Astrocyte of the hippocampus (primary cell): Measurements from ENCODE around the gene JAKMIP3.
"Not testable (repeated sequence)": the region's sequence is repeated elsewhere in the genome, so short reads cannot be mapped to it uniquely, and the experiment has no call there.

Experiments used
- DNase-seq: peaks from one replicate; pipeline ENCODE4 v3.0.0; 2011; ENCODE audit warnings: low read depth, low spot score

The JAKMIP3 gene

DNA sequence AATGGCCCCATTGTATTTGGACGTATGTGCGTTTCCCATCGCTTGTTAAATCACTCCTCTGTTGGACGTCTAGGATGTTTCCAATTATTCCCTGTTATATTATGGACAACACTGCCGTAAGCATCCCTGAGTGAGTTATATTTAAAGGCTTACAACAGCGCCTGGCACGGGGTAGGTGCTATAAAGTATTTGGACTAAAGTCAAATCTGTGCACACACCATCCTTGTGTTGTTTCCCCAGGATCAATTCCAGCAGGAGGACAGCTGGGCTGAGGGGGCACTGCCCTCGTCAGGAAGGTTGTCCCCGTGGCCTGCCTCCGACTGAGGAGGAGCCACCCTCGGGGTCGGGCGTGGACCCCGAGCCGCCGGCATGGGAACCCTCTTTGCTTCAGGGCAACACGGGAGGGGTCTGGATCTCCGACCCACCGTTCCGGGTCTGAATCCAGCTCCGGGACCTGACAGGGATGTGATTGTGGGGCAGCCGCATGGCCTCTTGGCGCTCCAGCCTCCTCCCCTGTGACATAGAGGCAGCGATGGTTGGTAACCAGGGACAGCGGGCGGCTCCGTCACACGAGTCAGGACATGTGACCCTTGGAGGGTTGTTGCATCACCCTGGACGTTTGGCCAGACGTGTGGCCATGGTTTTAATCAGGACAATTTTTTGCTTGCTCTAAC lies 1.5 kb upstream of the JAKMIP3 start:
- no peak for DNase-seq

DNA sequence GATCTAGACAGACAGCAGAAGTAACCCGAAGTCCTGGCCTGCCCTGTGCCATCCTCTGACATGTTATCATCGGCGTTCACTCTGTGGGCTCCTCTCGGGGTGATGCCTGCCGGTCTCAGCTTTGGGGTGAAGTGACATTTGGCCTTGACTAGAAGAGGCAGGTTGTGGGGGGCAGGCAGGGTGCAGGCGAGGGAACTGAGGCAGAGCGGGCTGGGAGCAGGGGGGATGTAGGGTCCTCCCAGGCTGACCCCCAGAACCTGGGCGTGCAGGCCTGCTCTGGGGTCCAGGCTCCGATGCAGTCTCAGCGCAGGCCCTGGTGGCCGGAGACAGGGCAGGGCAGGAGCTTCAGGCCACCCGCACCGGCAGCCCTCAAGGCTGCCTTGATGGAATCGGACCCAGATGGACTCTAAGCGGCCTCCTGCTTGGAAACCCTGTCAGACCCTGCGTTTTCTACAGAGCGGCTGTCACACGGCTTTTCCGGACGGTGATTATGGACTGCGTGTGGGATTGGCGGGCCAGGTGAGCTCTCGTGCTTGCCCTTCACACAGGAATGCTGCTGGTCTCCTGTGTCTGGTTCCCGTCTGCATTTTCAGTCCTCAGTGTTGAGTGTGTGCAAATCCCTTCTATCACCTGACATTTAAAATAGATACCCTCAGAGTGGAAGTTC lies 842 bp upstream of the JAKMIP3 start:
- DNase-seq, result no peak

DNA sequence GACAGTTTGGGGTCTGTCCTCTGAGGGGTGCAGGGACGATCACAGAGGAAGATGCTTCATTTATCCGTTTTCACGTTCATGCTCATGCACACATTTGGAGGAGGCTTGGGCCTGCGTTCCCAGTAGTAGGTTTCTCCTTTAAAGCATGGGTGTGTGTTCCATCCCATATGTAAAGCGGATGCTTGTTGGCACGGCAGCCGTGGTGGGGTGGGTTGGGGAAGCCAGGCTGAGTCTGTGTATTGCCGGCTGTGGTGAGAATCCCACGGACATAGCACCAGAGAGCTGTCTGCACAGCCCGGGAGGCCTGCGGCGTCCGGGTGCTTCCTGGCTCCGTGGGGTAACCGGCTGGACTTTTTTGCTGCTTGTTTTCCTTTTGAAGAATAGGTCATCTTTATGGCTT lies 440 bp downstream of the JAKMIP3 start:
- DNase-seq, result no peak

DNA sequence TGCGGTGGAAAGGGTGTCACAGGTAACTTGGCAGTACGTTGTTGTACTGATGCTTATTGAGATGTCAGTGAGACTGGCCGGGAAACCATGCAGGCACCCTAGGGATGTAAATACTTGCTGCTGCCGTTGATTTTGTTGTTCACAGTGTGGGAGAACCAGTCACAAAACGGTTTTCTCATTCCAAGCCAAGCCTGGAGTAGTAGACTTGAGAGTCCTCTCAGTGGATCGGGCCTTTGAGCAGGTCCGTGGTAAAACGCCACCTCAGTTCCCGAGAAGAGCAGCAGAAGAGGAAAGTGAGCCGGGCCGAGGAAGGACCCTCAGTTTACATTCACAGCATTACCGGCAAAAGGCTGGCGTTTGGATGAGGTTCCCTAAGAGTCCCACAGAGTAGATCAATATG lies 1.1 kb downstream of the JAKMIP3 start:
- no peak for DNase-seq

DNA sequence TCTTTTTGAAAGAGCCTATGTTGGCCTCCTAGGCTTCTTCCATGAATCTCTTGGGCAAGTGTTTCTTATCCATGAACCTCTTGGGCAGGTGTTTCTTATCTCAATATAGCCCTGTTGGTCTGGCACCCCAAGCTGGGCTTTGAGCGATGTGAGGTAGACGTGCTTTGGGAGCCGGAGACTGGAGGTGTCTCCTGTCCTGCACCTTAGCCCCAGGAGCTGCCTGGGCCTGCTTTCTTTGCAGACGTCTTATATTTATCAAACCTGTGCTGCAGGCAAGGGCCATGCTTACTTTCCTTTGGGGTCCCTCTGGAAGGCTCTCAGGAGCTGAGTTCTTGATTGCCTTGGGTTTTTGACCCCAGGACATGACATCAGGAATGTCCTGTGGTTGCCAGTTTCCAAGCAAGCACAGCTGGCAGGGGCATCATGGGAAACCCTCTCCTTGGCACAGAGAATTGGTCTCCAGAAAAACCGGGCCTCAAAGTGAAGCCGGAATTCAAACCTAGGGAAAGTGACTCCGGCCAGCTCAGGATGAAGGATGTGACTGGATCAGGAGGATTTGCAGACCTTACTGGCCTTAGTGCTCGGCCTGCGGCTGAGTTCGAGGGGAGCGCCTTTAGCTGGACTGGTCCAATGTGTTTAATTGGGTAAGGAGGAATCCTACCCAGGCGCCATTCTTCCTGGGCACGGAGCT lies 2.8 kb downstream of the JAKMIP3 start:
- no peak for DNase-seq

DNA sequence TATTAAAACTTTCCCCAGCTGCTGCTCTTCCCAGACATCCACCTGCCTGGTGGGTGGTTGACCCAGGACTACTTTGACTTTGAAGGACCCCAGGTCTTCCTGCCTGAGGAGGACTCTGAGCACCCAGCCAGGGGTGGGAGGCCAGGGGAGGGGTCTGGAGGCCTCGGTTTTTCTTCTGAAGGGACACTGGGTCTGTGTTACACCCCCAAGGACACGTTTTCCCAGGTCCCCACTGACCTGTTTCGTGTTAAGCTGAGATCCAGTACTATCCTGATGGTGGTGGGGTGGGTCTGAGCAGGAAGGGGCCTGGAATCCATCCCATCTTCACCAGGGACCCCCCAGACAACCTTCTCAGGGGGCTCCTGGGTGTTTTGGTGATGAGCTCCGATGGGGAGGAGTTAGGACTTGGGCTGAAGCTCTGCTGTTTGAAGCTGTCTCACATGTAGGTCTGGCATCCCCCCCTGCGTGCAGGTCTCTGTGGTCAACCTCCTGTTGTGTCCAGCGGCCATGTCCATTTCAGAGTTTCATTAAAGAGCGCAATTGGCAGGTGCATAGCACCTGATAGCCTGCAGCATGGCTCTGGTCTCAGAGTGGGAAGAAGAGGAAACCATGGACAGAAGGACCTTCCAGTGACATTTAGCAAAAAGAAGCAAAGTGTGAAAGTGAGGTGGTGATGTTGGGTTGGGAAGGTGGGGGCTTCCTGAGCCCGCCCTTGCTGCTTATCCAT lies 3.5 kb downstream of the JAKMIP3 start:
- DNase-seq, result no peak

DNA sequence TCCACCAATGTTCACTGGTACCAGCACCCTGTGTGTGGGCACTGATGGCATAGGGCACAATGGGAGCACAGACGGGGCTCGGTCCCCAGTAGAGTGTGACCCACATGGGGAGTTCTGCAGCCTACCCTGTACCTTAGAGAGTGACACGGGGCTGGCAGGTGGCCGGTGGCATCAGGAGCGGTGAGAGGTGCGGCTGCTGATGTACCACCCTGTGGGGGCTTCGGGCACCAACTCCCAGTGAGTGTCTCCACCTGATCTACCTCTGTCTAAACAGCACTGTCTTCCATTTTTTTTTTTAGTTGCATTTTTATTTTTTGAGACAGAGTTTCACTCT lies 4.1 kb downstream of the JAKMIP3 start:
- DNase-seq, result no peak

DNA sequence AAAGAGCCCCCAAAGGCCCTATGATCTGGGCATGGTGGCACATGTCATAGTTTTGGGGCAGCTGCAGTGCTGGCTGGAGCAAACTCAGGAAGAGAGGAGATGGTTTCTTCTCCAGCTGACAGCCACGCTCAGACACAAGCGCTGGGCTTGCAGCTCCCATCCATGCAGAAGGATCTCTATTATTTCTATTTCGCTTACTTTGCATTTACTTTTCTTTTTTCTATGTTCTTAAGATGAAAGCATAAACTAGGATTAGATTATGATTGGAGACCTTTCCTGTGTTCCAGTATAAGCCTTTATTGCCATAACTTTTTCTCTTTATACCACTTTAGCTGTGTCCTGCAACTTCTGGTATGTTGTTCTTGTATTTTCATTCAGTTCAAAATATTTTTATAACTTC lies 5.0 kb downstream of the JAKMIP3 start:
- no peak for DNase-seq

DNA sequence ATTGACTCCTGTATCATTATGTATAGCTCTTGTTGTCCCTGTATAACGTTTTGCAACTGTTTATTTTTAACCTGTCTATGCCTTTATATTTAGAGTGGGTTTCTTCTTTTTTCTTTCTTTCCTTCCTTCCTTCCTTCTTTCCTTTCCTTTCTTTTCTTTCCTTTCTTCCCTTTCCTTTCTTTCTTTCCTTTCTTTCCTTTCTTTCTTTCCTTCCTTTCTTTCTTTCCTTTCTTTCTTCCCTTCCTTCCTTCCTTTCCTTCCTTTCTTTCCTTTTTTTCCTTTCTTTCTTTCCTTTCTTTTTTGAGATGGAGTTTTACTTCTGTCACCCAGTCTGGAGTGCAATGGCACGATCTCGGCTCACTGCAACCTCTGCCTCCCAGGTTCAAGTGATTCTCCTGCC lies 5.9 kb downstream of the JAKMIP3 start:
- DNase-seq, result no peak

DNA sequence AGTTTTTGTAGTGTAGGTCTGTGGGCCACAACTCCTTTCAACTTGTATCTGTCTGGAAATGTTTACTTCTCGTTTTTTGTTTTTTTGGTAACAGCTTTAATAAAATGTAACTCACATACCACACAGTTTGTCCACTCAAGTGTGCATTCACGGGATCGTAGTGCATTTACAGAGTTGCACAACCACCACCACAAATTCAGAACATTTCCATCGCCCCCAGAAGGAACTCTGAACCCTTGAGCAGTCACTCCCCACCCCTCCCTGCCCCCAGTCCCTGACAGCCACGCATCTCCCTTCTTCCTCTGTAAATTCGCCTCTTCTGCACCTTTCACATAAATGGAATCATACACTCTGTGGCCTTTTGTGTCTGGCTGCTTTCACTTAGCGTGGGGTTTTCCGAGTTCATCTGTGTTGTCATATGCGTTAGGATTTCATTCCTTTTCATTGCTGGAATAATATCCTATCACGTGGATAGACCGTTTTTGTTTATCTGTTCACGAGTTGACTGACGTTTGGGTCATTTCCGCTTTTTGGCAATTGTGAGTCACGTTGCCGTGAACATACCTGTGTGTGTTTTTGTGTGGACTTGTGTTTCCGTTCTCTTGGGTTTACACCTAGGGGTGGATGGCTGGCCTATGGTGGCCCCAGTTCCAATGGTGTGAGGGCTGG lies 10.3 kb downstream of the JAKMIP3 start:
- DNase-seq, result no peak

DNA sequence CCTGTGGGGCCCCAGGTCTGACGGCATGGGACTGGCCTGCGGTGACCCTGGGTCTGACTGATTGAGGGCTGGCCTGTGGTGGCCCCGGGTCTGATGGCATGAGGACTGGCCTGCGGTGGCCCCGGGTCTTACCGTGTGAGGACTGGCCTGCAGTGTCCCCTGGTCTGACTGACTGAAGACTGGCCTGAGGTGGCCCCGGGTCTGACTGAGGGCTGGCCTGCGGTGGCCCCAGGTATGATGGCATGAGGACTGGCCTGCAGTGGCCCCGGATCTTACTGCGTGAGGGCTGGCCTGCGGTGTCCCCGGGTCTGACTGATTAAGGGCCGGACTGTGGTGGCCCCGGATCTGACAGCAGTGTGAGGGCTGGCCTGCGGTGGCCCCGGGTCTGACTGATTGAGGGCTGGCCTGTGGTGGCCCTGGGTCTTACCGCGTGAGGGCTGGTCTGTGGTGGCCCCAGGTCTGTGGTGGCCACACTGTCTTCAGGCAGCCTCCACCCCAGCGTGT lies 10.9 kb downstream of the JAKMIP3 start:
- no peak for DNase-seq

DNA sequence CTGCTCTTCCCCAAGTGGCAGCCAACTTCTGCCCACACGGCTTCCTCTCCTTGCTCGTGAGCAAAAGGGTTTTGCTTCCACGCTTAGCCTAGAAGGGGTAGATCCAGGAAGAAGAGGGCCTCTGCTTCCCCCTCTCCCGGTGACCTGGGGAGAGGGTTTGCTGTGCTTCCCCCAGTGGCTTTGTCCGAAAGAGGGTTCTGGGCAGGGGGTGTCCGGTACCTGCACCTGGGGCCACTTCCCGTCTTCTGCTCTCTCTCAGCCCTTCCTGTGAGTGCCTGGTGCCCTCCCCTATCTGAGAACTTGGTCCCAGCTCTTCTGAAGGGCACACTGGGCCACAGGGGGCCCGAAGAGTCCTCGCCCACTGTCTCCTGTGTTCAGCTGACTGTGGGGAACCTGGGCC lies 11.3 kb downstream of the JAKMIP3 start:
- DNase-seq, result peak; percentile 0

DNA sequence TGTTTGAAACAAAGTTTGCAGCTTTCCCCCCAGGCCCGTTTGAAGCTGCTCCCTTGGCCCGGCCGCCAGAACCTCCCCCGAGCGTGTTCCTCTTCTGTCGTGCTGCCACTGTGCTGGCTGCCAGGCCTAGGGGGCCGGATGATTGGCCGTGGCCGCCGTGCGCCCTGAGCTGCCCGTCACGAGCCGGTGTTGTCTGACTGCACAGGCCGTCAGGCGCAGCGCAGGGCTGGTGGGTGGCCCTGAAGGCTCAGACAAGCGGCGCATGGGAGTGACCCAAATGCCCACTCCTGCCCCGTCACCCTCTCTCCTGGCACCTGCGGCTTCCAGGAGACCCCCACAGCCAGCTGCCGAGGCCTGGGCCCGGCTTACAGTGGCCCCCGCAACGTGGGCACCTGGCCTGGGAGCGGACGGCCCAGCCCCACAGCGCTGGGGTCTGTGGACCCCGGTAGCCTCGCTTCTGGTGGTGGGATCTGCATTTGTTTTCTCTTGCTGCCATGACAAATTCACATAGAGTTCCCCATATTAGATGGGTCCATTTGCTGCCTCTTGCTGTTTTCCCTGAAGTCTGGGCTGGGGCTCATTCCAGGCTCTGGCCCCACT lies 13.1 kb downstream of the JAKMIP3 start:
- no peak for DNase-seq

DNA sequence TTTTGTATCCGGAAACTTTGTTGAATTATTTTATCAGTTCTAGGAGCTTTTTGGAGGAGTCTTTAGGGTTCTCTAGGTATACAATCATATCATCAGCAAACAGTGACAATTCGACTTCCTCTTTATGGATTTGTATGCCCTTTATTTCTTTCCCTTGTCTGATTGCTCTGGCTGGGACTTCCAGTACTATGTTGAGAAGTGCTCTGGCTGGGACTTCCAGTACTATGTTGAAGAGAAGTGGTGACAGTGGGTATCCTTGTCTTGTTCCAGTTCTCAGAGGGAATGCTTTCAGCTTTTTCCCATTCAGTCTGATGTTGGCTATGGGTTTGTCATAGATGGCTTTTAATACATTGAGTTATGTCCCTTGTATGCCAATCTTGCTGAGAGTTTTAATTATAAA lies 18.6 kb downstream of the JAKMIP3 start:
- DNase-seq, result not testable (repeated sequence)

DNA sequence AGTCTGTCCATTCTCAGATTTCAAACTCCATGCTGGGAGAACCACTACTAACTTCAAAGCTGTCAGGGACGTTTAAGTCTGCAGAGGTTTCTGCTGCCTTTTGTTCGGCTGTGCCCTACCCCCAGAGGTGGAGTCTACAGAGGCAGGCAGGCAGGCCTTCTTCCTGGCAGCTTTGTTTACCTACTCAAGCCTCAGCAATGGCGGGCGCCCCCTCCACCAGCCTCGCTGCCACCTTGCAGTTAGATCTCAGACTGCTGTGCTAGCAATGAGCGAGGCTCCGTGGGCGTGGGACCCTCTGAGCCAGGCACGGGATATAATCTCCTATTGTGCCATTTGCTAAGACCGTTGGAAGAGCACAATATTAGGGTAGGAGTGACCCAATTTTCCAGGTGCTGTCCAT lies 27.5 kb downstream of the JAKMIP3 start:
- not testable (repeated sequence) for DNase-seq

DNA sequence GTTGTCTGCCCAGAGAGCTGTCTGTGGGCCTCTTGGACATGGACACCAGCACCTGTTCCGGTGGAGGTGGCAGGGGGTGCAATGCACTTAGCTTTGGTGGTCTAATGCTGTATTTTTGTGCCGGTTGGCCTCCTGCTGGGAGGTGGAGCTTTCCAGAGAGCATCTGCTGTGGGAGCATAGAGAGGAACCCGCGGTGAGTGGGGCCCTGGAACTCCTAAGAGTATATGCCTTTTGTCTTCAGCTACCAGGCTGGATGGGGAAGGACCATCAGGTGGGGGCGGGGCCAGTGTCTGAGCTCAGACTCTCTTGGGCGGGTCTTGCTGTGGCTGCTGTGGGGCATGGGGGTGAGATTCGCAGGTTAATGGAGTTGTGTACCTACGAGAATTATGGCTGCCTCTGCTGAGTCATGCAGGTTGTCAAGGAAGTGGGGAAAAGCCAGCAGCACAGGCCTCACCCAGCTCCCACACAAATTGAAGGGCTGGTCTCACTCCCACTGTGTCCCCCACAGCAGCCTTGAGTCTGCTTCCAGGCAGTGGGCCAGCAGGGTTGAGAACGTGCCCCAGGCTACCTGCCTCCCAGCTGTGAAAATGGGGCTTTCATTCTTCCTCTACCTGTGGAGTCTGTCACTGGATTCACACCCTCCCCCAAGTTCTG lies 29.0 kb downstream of the JAKMIP3 start:
- no peak for DNase-seq

DNA sequence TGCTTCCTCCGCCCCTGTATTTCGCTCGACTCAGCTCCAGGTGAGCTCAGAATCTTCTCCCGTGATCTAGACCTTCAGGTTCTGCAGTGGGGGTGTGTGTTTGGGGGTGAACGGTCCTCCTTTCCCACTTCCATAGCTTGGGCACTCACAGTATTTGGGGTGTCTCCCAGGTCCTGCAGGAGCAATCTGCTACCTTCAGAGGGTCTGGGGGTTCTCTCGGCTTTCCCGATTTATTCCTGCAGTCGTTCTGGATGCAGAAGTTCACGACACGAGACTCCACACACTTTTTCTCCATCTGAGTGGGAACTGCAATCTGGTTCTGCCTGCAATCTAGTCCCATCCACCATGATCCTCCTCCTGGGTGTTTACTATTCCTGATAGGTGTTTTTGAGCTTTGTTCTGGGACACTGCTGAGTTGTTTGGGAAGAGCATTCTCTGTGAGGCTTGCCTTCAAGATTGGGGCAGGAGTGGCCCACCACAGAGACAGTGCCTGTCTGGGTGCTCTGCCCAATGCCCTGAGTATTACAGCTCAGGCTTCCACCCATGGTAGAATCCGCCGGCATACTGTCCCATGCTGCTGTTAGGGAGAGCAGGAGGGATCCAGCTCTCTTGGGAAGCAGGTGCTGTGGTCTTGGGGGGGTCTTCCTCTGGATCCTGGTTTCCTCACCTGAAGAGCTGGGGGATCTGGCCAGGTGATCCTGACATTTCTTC lies 29.8 kb downstream of the JAKMIP3 start:
- no peak for DNase-seq

DNA sequence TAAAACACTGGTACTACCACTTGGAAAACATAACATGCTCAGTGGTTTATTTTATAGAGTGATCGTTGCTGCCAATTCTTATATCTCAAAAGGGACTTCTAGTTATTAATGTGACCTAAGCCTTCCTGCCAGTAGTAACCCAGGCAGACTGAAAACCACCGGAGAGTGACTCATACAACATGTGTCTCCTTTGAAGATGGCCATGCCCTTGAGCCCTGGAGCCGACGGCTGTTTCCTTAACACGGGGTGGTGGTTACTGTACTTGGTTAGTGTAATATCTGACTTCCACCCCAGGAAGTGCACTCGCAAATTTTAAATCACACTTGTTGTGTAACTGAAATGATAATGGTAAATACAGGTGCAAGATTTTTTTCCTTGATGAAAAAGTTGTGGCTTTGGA lies 30.5 kb downstream of the JAKMIP3 start:
- peak; percentile 14 for DNase-seq

DNA sequence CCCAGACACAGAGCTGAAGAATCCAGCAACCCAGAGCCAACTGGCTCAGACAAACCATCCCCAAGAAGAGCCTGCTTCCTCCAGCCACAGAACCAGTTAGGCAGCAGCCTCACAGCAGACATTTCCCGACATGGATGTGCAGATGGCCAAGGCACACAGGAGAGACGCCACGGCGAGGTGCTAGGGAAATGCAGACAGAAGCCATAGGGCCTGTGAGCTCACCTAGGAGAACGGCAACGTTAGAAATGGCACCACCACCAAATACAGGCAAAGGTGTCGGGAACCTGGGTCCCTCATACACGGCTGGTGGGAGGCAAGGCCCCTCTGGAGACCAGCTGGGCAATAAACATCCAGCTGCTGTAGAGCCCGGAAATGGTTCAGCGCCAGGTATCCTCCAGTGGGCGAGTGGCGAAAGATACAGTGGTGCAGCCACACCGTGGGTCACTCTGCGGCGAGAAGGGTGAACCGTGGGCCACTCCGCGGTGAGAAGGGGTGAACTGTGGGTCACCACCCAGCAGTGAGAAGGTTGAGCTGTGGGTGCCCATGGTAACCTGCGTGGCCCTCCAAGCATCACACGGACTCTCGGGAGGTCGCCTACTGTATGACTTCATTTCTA lies 31.2 kb downstream of the JAKMIP3 start:
- DNase-seq, result no peak
